Peyer's patch (tissue), 4 donors: Measurements from ENCODE around the gene SH3PXD2B.

ENCODE experiments used
- POLR2A ChIP-seq, 2 donors: fragments of 450-650 bp; IDR thresholded peaks; one replicate each; pipeline ENCODE4 v1.5.1; 2017; ENCODE audit warnings: antibody characterized with exemption in 2 of 2, mild to moderate bottlenecking in 2 of 2, moderate library complexity in 2 of 2
- TF ChIP-seq, protein P1 (sequence below), 6 experiments: fragments of 450-650 bp in 4 of 6; fragments of 200-600 bp in 2 of 6; sonication (generic) in 1 of 6; IDR thresholded peaks; one replicate each; pipeline ENCODE4 v1.5.1; 2017 to 2019; ENCODE audit warnings: antibody characterized with exemption in 6 of 6, mild to moderate bottlenecking in 3 of 6, moderate library complexity in 1 of 6

DNA sequence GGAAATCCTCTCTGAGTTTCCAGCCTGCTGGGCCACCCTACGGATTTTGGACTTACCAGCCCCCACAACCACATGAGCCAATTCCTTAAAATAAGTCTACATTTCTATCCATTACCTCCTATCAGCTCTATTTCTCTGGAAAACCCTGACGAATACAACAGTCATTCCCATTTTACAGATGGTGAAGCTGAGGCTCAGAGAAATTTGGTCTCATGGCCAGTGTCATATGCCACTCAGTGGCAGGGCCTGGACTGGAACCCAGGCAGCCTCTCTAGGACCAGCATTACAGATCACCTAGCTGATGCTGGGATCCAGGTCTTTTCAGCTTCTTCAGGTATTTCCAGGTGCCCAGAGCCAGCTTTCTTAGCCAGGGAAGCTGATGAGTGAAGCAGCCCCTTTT lies 45.0 kb upstream of the SH3PXD2B start:
- TF ChIP-seq, protein P1, sequence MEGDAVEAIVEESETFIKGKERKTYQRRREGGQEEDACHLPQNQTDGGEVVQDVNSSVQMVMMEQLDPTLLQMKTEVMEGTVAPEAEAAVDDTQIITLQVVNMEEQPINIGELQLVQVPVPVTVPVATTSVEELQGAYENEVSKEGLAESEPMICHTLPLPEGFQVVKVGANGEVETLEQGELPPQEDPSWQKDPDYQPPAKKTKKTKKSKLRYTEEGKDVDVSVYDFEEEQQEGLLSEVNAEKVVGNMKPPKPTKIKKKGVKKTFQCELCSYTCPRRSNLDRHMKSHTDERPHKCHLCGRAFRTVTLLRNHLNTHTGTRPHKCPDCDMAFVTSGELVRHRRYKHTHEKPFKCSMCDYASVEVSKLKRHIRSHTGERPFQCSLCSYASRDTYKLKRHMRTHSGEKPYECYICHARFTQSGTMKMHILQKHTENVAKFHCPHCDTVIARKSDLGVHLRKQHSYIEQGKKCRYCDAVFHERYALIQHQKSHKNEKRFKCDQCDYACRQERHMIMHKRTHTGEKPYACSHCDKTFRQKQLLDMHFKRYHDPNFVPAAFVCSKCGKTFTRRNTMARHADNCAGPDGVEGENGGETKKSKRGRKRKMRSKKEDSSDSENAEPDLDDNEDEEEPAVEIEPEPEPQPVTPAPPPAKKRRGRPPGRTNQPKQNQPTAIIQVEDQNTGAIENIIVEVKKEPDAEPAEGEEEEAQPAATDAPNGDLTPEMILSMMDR (IDR thresholded peaks at IDR 0.05): no peak
- TF ChIP-seq POLR2A (IDR thresholded peaks at IDR 0.05): no peak
